K562 (cell line): Measurements from ENCODE around the gene DCTN2. TPM values are rescaled to one million over a fixed set of nuclear protein-coding genes. Genes with fewer than 3 reads are reported as not detected.

Experiments used
- ATF4 ChIP-seq: fragments of 450-650 bp; formaldehyde crosslinking; IDR thresholded peaks from 2 replicates; pipeline ENCODE4 v1.4.0; 2022; ENCODE audit warnings: mild to moderate bottlenecking, moderate library complexity
- BRD9 ChIP-seq: fragments of 450-650 bp; IDR thresholded peaks from 2 replicates; pipeline ENCODE4 v1.6.1; 2018; ENCODE audit warnings: low read depth; ENCODE audit not compliant: partially characterized antibody
- CEBPG ChIP-seq, 3 experiments: fragments of 200-800 bp in 1 of 3; sonication (Bioruptor generic) in 1 of 3; sonication (generic) in 1 of 3; formaldehyde crosslinking in 1 of 3; IDR thresholded peaks in 2 of 3; conservative IDR thresholded peaks in 1 of 3; 2 replicates each; pipeline versions ENCODE4 v1.6.1 to v1.8.0; 2016 to 2022; ENCODE audit warnings: missing compliant biosample characterization in 2 of 3, missing genetic modification characterization in 2 of 3, mild to moderate bottlenecking in 1 of 3, missing genetic modification reagents in 1 of 3
- CHD4 ChIP-seq: fragments of 200-600 bp; sonication (generic); IDR thresholded peaks from 3 replicates; pipeline ENCODE4 v1.6.1; 2012; ENCODE audit warnings: low read depth, mild to moderate bottlenecking, mixed read lengths, low read length, inconsistent platforms; ENCODE audit not compliant: insufficient read depth, insufficient replicate concordance, poor library complexity, severe bottlenecking
- EZH2 ChIP-seq: IDR thresholded peaks from 2 replicates; pipeline ENCODE4 v1.6.1; 2012; ENCODE audit warnings: low read depth, mild to moderate bottlenecking, inconsistent platforms, low read length, borderline replicate concordance
- FOXK1 ChIP-seq: sonication (generic); formaldehyde crosslinking; IDR thresholded peaks from 2 replicates; pipeline ENCODE4 v1.8.0; 2022; ENCODE audit warnings: missing genetic modification reagents, mild to moderate bottlenecking, borderline replicate concordance
- HDAC8 ChIP-seq: fragments of 450-650 bp; IDR thresholded peaks from 2 replicates; pipeline ENCODE4 v1.6.1; 2016; ENCODE audit warnings: mild to moderate bottlenecking, missing genetic modification characterization, moderate library complexity, missing compliant biosample characterization
- MTA3 ChIP-seq: fragments of 450-650 bp; formaldehyde crosslinking; IDR thresholded peaks from 2 replicates; pipeline ENCODE4 v1.6.1; 2017; ENCODE audit warnings: mild to moderate bottlenecking, borderline replicate concordance
- NKRF ChIP-seq: fragments of 450-650 bp; IDR thresholded peaks from 2 replicates; pipeline ENCODE4 v1.6.1; 2016; ENCODE audit warnings: borderline replicate concordance
- NRF1 ChIP-seq, 2 experiments: fragments of 450-650 bp; IDR thresholded peaks in 1 of 2; conservative IDR thresholded peaks in 1 of 2; 2 replicates each; pipeline ENCODE4 v1.6.1; 2014; ENCODE audit warnings: mild to moderate bottlenecking in 2 of 2
- POU5F1 ChIP-seq: fragments of 150-350 bp; IDR thresholded peaks from 2 replicates; pipeline ENCODE4 v1.6.1; 2014; ENCODE audit warnings: borderline replicate concordance, low read length, low read depth, mild to moderate bottlenecking; ENCODE audit not compliant: partially characterized antibody
- RAD21 ChIP-seq, 2 experiments: fragments of 250-450 bp in 1 of 2; fragments of 450-650 bp in 1 of 2; sonication (Bioruptor Pico) in 1 of 2; formaldehyde crosslinking in 1 of 2; IDR thresholded peaks in 1 of 2; conservative IDR thresholded peaks in 1 of 2; 2 replicates each; pipeline versions ENCODE4 v1.4.0 to v1.8.0; 2020 to 2022; ENCODE audit warnings: mild to moderate bottlenecking in 2 of 2, moderate library complexity in 1 of 2
- RFX7 ChIP-seq: fragments of 250-450 bp; sonication (Bioruptor Pico); IDR thresholded peaks from 2 replicates; pipeline ENCODE4 v1.5.1; 2021; ENCODE audit warnings: mild to moderate bottlenecking
- RNF2 ChIP-seq: sonication (generic); IDR thresholded peaks from 2 replicates; pipeline ENCODE4 v1.6.1; 2016
- SNIP1 ChIP-seq: fragments of 450-650 bp; IDR thresholded peaks from 2 replicates; pipeline ENCODE4 v1.7.1; 2017; ENCODE audit warnings: low read depth, mild to moderate bottlenecking
- SRSF1 ChIP-seq: fragments of 200-400 bp; formaldehyde crosslinking; IDR thresholded peaks from 2 replicates; pipeline ENCODE4 v1.6.1; 2017; ENCODE audit warnings: mild to moderate bottlenecking, low read depth, low read length, moderate library complexity
- SRSF3 ChIP-seq: fragments of 200-400 bp; formaldehyde crosslinking; IDR thresholded peaks from 2 replicates; pipeline ENCODE4 v1.6.1; 2016; ENCODE audit warnings: mild to moderate bottlenecking, low read length, moderate library complexity; ENCODE audit not compliant: insufficient read depth
- STAT5B ChIP-seq: fragments of 250-450 bp; sonication (Bioruptor Pico); IDR thresholded peaks from 2 replicates; pipeline ENCODE4 v1.8.0; 2021; ENCODE audit warnings: mild to moderate bottlenecking, inconsistent platforms
- ZNF197 ChIP-seq: fragments of 200-800 bp; sonication (Bioruptor generic); IDR thresholded peaks from 2 replicates; pipeline ENCODE4 v1.6.1; 2016; ENCODE audit warnings: low read depth, missing genetic modification characterization, missing compliant biosample characterization
- ZNF217 ChIP-seq: sonication (generic); formaldehyde crosslinking; IDR thresholded peaks from 2 replicates; pipeline ENCODE4 v1.8.0; 2022; ENCODE audit warnings: mild to moderate bottlenecking, missing genetic modification reagents
- ZNF274 ChIP-seq: IDR thresholded peaks from 2 replicates; pipeline ENCODE4 v1.6.1; 2011; ENCODE audit warnings: low read depth, mild to moderate bottlenecking, low read length, moderate library complexity, borderline replicate concordance
- ZNF445 ChIP-seq: fragments of 250-450 bp; sonication (Bioruptor Pico); IDR thresholded peaks from 2 replicates; pipeline ENCODE4 v1.4.0; 2020; ENCODE audit warnings: low read depth, mild to moderate bottlenecking, moderate library complexity
- ZNF561 ChIP-seq: fragments of 450-650 bp; formaldehyde crosslinking; conservative IDR thresholded peaks from 2 replicates; pipeline ENCODE4 v1.4.0; 2020; ENCODE audit warnings: mild to moderate bottlenecking, moderate library complexity
- ZNF77 ChIP-seq: fragments of 250-450 bp; sonication (Bioruptor Pico); IDR thresholded peaks from 2 replicates; pipeline ENCODE4 v1.5.0; 2020
- ZZZ3 ChIP-seq: fragments of 450-650 bp; IDR thresholded peaks from 2 replicates; pipeline ENCODE4 v1.6.1; 2016; ENCODE audit warnings: antibody characterized with exemption, mild to moderate bottlenecking, moderate library complexity
- polyA plus RNA-seq, 8 experiments: library from polyadenylated mRNA; depleted of rRNA in 4 of 8; stranded (reverse) in 5 of 8; unstranded in 3 of 8; fragments of >200 nt; fragmentation: Nextera tagmentation in 2 of 8; fragmentation: Illumina TruSeq in 1 of 8; extraction: Ambion mirVana in 2 of 8; extraction: Trizol in 1 of 8; gene quantifications; 2 replicates each; pipeline versions ENCODE4 v1.2.1 to v1.2.3, GENCODE V29; 2011 to 2014; ENCODE audit warnings: inconsistent platforms in 1 of 8, missing spikeins in 1 of 8
- total RNA-seq, 7 experiments: library from RNA; depleted of rRNA in 6 of 7; stranded (reverse); fragments of >200 nt in 6 of 7; fragmentation: Illumina TruSeq in 2 of 7; extraction: Trizol in 2 of 7; gene quantifications; 2 replicates each; pipeline versions ENCODE4 v1.2.1 to v1.2.3, GENCODE V29; 2011 to 2021; ENCODE audit warnings: low replicate concordance in 1 of 7

The DCTN2 gene
- total and polyA plus RNA-seq, 9 of the 15 experiments (the other 6 are each of a cell fraction or from before 2014, with no cell fraction given): 43.6 to 270 (median 125) TPM

GRCh38 chr12:57487597-57488401, 59.2 kb downstream of the DCTN2 start, which contains the start of gene MARS1 (continued):
- TF ChIP-seq FOXK1 (CRISPR knock-in tag) (peak; percentile 92; the same call in 1 of the 2 replicates), POU5F1 (peak; percentile 73), SNIP1 (peak; percentile 90), HDAC8 (tag) (no peak), ATF4 (CRISPR knock-in tag) (peak; percentile 100), ZNF274 (no peak), CHD4 (no peak), CEBPG (CRISPR knock-in tag; IDR thresholded peaks at IDR 0.05) (peak; percentile 99), CEBPG (tag; conservative IDR thresholded peaks at IDR 0.05 in 1 of 2, IDR thresholded peaks at IDR 0.05 in 1 of 2) (peak; percentile 95 to 97), ZNF217 (CRISPR knock-in tag) (no peak), ZZZ3 (no peak), SRSF1 (no peak), ZNF77 (CRISPR knock-in tag) (no peak), RAD21 (CRISPR knock-in tag; conservative IDR thresholded peaks at IDR 0.05 in 1 of 2, IDR thresholded peaks at IDR 0.05 in 1 of 2) (peak in 1 of 2 experiments; percentile 24; a peak in 2 of 4 replicates), MTA3 (0 out of 2 replicates have a peak, but pooled peaks have one; percentile 41), BRD9 (no peak), NRF1 (conservative IDR thresholded peaks at IDR 0.05 in 1 of 2, IDR thresholded peaks at IDR 0.05 in 1 of 2) (peak in 1 of 2 experiments; percentile 40; a peak in 1 of 4 replicates), ZNF561 (no peak), RFX7 (CRISPR knock-in tag) (no peak), EZH2 (no peak), NKRF (peak; percentile 94; the same call in 1 of the 2 replicates), RNF2 (0 out of 2 replicates have a peak, but pooled peaks have one; percentile 27), SRSF3 (0 out of 2 replicates have a peak, but pooled peaks have one; percentile 45), STAT5B (no peak), ZNF445 (CRISPR knock-in tag) (no peak), ZNF197 (CRISPR knock-in tag) (no peak)
